BLaER1 (cell line): ENCODE measurements around the gene MIB1.
"Not testable (repeated sequence)": the region's sequence is repeated elsewhere in the genome, so short reads cannot be mapped to it uniquely, and the experiment has no call there.

Experiments
- H3K27ac ChIP-seq: shearing (Covaris generic); formaldehyde crosslinking; 2 replicates; pipeline ENCODE4 v1.8.1; 2022
- H3K27me3 ChIP-seq: shearing (Covaris generic); formaldehyde crosslinking; 2 replicates; pipeline ENCODE4 v1.8.1; 2022
- H3K36me3 ChIP-seq: shearing (Covaris generic); formaldehyde crosslinking; 2 replicates; pipeline ENCODE4 v1.8.1; 2022
- H3K4me1 ChIP-seq: shearing (Covaris generic); formaldehyde crosslinking; 2 replicates; pipeline ENCODE4 v1.8.1; 2022
- H3K4me2 ChIP-seq: shearing (Covaris generic); formaldehyde crosslinking; 2 replicates; pipeline ENCODE4 v1.8.1; 2022
- H3K4me3 ChIP-seq: shearing (Covaris generic); formaldehyde crosslinking; 2 replicates; pipeline ENCODE4 v1.8.1; 2022
- H3K9ac ChIP-seq: shearing (Covaris generic); formaldehyde crosslinking; 2 replicates; pipeline ENCODE4 v1.8.1; 2022
- H3K9me3 ChIP-seq: shearing (Covaris generic); formaldehyde crosslinking; 2 replicates; pipeline ENCODE4 v1.8.1; 2022
- H4K20me1 ChIP-seq: shearing (Covaris generic); formaldehyde crosslinking; 2 replicates; pipeline ENCODE4 v1.8.1; 2022
- Cebpa-rat ChIP-seq: shearing (Covaris generic); IDR thresholded peaks from 2 replicates; pipeline ENCODE4 v1.8.1; 2022

MIB1 gene

GRCh38 chr18:21762181-21762772, 21.7 kb downstream of the MIB1 start:
- H3K9me3 ChIP-seq = 0 out of 2 replicates have a peak, but pooled peaks cover 3% of the 10 kb centered on the region
- no peak overlapping the region for H3K4me2 ChIP-seq
- no peaks in the 10 kb centered on the region for H3K4me1 ChIP-seq
- H4K20me1 ChIP-seq = peaks cover 64% of the 10 kb centered on the region
- H3K9ac ChIP-seq = no peak overlapping the region
- H3K36me3 ChIP-seq = peaks cover 20% of the 10 kb centered on the region
- no peaks in the 10 kb centered on the region for H3K27me3 ChIP-seq
- H3K4me3 ChIP-seq = no peak overlapping the region
- TF ChIP-seq Cebpa-rat = no peak
- no peak overlapping the region for H3K27ac ChIP-seq

- Histone ChIP-seq H3K4me2 (no peak overlapping the region), H3K4me1 (no peaks in the 10 kb centered on the region), H3K4me3 (no peak overlapping the region), H4K20me1 (peaks cover 50% of the 10 kb centered on the region), H3K27me3 (no peaks in the 10 kb centered on the region), H3K27ac (no peak overlapping the region), H3K9ac (no peak overlapping the region), H3K9me3 (0 out of 2 replicates have a peak, but pooled peaks cover 3% of the 10 kb centered on the region), H3K36me3 (peaks cover 38% of the 10 kb centered on the region)
- TF ChIP-seq Cebpa-rat = no peak
Measured at GRCh38 chr18:21763846-21764646, 23.5 kb downstream of the MIB1 start.

GRCh38 chr18:21769206-21769605, 28.6 kb downstream of the MIB1 start:
- H3K27me3 ChIP-seq = no peaks in the 10 kb centered on the region

GRCh38 chr18:21774722-21775121, 34.1 kb downstream of the MIB1 start:
- TF ChIP-seq Cebpa-rat = no peak
- H3K36me3 ChIP-seq = peaks cover 75% of the 10 kb centered on the region
- no peak overlapping the region for H3K4me2 ChIP-seq
- no peak overlapping the region for H3K4me3 ChIP-seq
- no peaks in the 10 kb centered on the region for H3K9me3 ChIP-seq
- H3K9ac ChIP-seq = no peak overlapping the region
- no peaks in the 10 kb centered on the region for H3K4me1 ChIP-seq
- no peaks in the 10 kb centered on the region for H4K20me1 ChIP-seq
- H3K27me3 ChIP-seq = no peaks in the 10 kb centered on the region
- no peak overlapping the region for H3K27ac ChIP-seq

More at GRCh38 chr18:21769206-21769605, 28.6 kb downstream of the MIB1 start:
- Histone ChIP-seq H4K20me1 (peaks cover 8% of the 10 kb centered on the region), H3K4me1 (no peaks in the 10 kb centered on the region), H3K4me3 (no peak overlapping the region), H3K4me2 (no peak overlapping the region), H3K36me3 (peaks cover 74% of the 10 kb centered on the region), H3K9ac (no peak overlapping the region), H3K9me3 (0 out of 2 replicates have a peak, but pooled peaks cover 3% of the 10 kb centered on the region), H3K27ac (no peak overlapping the region)
- TF ChIP-seq Cebpa-rat = no peak

GRCh38 chr18:21777814-21778213, 37.2 kb downstream of the MIB1 start:
- Histone ChIP-seq H3K27me3 (no peaks in the 10 kb centered on the region), H3K4me2 (no peak overlapping the region), H3K36me3 (peaks cover 84% of the 10 kb centered on the region), H3K27ac (no peak overlapping the region), H3K4me1 (no peaks in the 10 kb centered on the region), H4K20me1 (no peaks in the 10 kb centered on the region), H3K4me3 (no peak overlapping the region), H3K9ac (no peak overlapping the region), H3K9me3 (no peaks in the 10 kb centered on the region)
- TF ChIP-seq Cebpa-rat = no peak

GRCh38 chr18:21786526-21786925, 45.9 kb downstream of the MIB1 start:
- Histone ChIP-seq H3K4me1 (no peaks in the 10 kb centered on the region), H3K27me3 (no peaks in the 10 kb centered on the region), H3K9me3 (peaks cover 37% of the 10 kb centered on the region), H3K27ac (no peak overlapping the region), H3K4me2 (no peak overlapping the region), H3K36me3 (peaks cover 91% of the 10 kb centered on the region), H3K9ac (no peak overlapping the region), H4K20me1 (no peaks in the 10 kb centered on the region), H3K4me3 (no peak overlapping the region)
- no peak for TF ChIP-seq Cebpa-rat

DNA sequence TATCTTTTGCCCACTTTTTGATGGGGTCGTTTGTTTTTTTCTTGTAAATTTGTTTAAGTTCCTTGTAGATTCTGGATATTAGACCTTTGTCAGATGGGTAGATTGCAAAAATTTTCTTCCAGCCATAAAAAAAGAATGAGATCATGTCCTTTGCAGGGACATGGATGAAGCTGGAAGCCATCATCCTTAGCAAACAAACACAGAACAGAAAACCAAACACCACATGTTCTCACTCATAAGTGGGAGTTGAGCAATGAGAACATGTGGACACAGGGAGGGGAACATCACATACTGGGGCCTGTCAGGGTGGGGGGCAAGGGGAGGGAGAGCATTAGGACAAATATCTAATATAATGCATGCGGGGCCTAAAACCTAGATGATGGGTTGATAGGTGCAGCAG, 55.5 kb downstream of the MIB1 start:
- H3K9ac ChIP-seq, H3K4me2 ChIP-seq, H3K4me3 ChIP-seq, H3K9me3 ChIP-seq, H3K27ac ChIP-seq, H4K20me1 ChIP-seq, H3K27me3 ChIP-seq, H3K4me1 ChIP-seq: not testable (repeated sequence)
- H3K36me3 ChIP-seq = peaks cover 23% of the 10 kb centered on the region

- no peaks in the 10 kb centered on the region for H3K27me3 ChIP-seq
- no peaks in the 10 kb centered on the region for H3K4me1 ChIP-seq
- TF ChIP-seq Cebpa-rat = no peak
- H3K9ac ChIP-seq = no peak overlapping the region
- peaks cover 21% of the 10 kb centered on the region for H3K36me3 ChIP-seq
- H4K20me1 ChIP-seq = no peaks in the 10 kb centered on the region
- no peaks in the 10 kb centered on the region for H3K9me3 ChIP-seq
- H3K27ac ChIP-seq = no peak overlapping the region
- no peak overlapping the region for H3K4me3 ChIP-seq
- no peak overlapping the region for H3K4me2 ChIP-seq
Measured at GRCh38 chr18:21798126-21798525, 57.5 kb downstream of the MIB1 start.

GRCh38 chr18:21799721-21800120, 59.1 kb downstream of the MIB1 start:
- no peaks in the 10 kb centered on the region for H3K9me3 ChIP-seq
- no peak overlapping the region for H3K4me2 ChIP-seq
- no peaks in the 10 kb centered on the region for H4K20me1 ChIP-seq
- peaks cover 32% of the 10 kb centered on the region for H3K36me3 ChIP-seq
- no peak overlapping the region for H3K9ac ChIP-seq
- H3K27me3 ChIP-seq = no peaks in the 10 kb centered on the region
- H3K4me1 ChIP-seq = no peaks in the 10 kb centered on the region
- no peak overlapping the region for H3K4me3 ChIP-seq
- no peak overlapping the region for H3K27ac ChIP-seq
- no peak for TF ChIP-seq Cebpa-rat

DNA sequence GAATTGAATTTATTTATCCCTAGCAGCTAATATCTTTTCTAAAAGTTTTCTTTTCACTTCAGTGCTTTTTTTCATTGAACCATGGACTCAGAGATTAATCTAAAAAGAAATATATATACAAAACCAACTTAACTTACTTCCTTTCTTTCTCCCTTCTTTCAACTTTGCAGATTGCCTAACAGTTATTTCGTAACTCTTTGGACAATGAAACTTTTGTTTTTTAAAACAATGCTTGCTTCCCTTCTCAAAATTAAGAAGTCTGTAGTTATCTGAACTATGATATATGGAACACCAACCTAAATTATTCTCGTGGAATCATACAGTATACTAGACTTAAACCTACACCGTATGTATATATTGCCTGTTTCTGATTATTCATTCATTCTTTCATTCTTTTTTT, 62.9 kb downstream of the MIB1 start:
- H3K9ac ChIP-seq = no peak overlapping the region
- peaks cover 8% of the 10 kb centered on the region; the same call in 1 of the 2 replicates for H3K9me3 ChIP-seq
- no peak overlapping the region for H3K4me2 ChIP-seq
- H3K4me3 ChIP-seq = no peak overlapping the region
- no peak overlapping the region for H3K27ac ChIP-seq
- peaks cover 67% of the 10 kb centered on the region for H3K36me3 ChIP-seq
- H3K27me3 ChIP-seq = no peaks in the 10 kb centered on the region
- no peaks in the 10 kb centered on the region for H4K20me1 ChIP-seq
- H3K4me1 ChIP-seq = no peaks in the 10 kb centered on the region
- no peak for TF ChIP-seq Cebpa-rat
